SK-N-MC (cell line): Measurements from ENCODE around the gene KCNJ9.

Source experiments
- DNase-seq: peaks from one replicate; pipeline ENCODE4 v3.0.0-alpha.2; 2011; ENCODE audit warnings: low read depth, low spot score
- H3K27ac ChIP-seq: fragments of 200-600 bp; sonication (generic); 2 replicates; pipeline ENCODE4 v1.5.1; 2016; ENCODE audit warnings: mixed run types
- H3K36me3 ChIP-seq: fragments of 200-600 bp; sonication (generic); 2 replicates; pipeline ENCODE4 v1.6.1; 2017; ENCODE audit warnings: antibody characterized with exemption, low read length, mixed read lengths; ENCODE audit not compliant: insufficient read depth
- H3K4me3 ChIP-seq: fragments of 200-600 bp; sonication (generic); 2 replicates; pipeline ENCODE4 v1.5.1; 2016
- H3K9ac ChIP-seq: fragments of 200-600 bp; sonication (generic); 2 replicates; pipeline ENCODE4 v1.8.0; 2017; ENCODE audit warnings: mixed run types, mixed read lengths; ENCODE audit not compliant: insufficient read length
- H3K9me3 ChIP-seq: fragments of 200-600 bp; sonication (generic); 2 replicates; pipeline ENCODE4 v1.6.1; 2017; ENCODE audit warnings: low read depth, mild to moderate bottlenecking, antibody characterized with exemption, low read length, moderate library complexity, mixed read lengths
- EZH2 ChIP-seq: fragments of 200-600 bp; sonication (generic); IDR thresholded peaks from one replicate; pipeline ENCODE4 v1.6.1; 2017; ENCODE audit warnings: antibody characterized with exemption
- FOXP2 ChIP-seq: optimal IDR thresholded peaks from 2 replicates; pipeline ENCODE3; 2011; ENCODE audit warnings: mild to moderate bottlenecking, moderate library complexity; ENCODE audit not compliant: insufficient read depth; ENCODE audit errors: extremely low read length, control extremely low read depth
- POLR2AphosphoS5 ChIP-seq: IDR thresholded peaks from 2 replicates; pipeline ENCODE4 v1.6.1; 2012; ENCODE audit warnings: mild to moderate bottlenecking, low read depth, low read length, borderline replicate concordance

Gene KCNJ9

GRCh38 chr1:160075836-160076235, 5.5 kb upstream of the KCNJ9 start:
- no peak overlapping the region for H3K9ac ChIP-seq
- H3K9me3 ChIP-seq = no peaks in the 10 kb centered on the region
- H3K36me3 ChIP-seq = no peaks in the 10 kb centered on the region
- no peak for TF ChIP-seq EZH2
- no peak for TF ChIP-seq POLR2AphosphoS5
- TF ChIP-seq FOXP2 = no peak
- no peak for DNase-seq
- no peak overlapping the region for H3K4me3 ChIP-seq
- no peak overlapping the region for H3K27ac ChIP-seq

- no peak for DNase-seq
- no peaks in the 10 kb centered on the region for H3K9me3 ChIP-seq
- H3K27ac ChIP-seq = no peak overlapping the region
- TF ChIP-seq FOXP2 = no peak
- TF ChIP-seq POLR2AphosphoS5 = no peak
- no peak for TF ChIP-seq EZH2
- H3K9ac ChIP-seq = no peak overlapping the region
- no peak overlapping the region for H3K4me3 ChIP-seq
- no peaks in the 10 kb centered on the region for H3K36me3 ChIP-seq
Observed at GRCh38 chr1:160076295-160076694, 5.0 kb upstream of the KCNJ9 start.

GRCh38 chr1:160077486-160077885, 3.9 kb upstream of the KCNJ9 start:
- no peak for DNase-seq
- Histone ChIP-seq H3K4me3 (no peak overlapping the region), H3K9ac (no peak overlapping the region), H3K36me3 (no peaks in the 10 kb centered on the region), H3K9me3 (no peaks in the 10 kb centered on the region), H3K27ac (no peak overlapping the region)
- no peak for TF ChIP-seq FOXP2
- TF ChIP-seq EZH2 = no peak

GRCh38 chr1:160078512-160079195, 2.7 kb upstream of the KCNJ9 start:
- Histone ChIP-seq H3K36me3 (no peaks in the 10 kb centered on the region), H3K9ac (no peak overlapping the region), H3K9me3 (no peaks in the 10 kb centered on the region), H3K27ac (no peak overlapping the region), H3K4me3 (no peak overlapping the region)
- TF ChIP-seq EZH2 (no peak), FOXP2 (no peak), POLR2AphosphoS5 (no peak)
- no peak for DNase-seq

- DNase-seq = no peak
- Histone ChIP-seq H3K4me3 (no peak overlapping the region), H3K27ac (no peak overlapping the region), H3K36me3 (no peaks in the 10 kb centered on the region), H3K9me3 (no peaks in the 10 kb centered on the region), H3K9ac (no peak overlapping the region)
- TF ChIP-seq FOXP2 (no peak), EZH2 (no peak)
Observed at GRCh38 chr1:160079448-160079847, 1.9 kb upstream of the KCNJ9 start.

- Histone ChIP-seq H3K9ac (no peak overlapping the region), H3K4me3 (no peak overlapping the region), H3K36me3 (no peaks in the 10 kb centered on the region), H3K27ac (no peak overlapping the region), H3K9me3 (no peaks in the 10 kb centered on the region)
- no peak for TF ChIP-seq FOXP2
- TF ChIP-seq POLR2AphosphoS5 = no peak
- no peak for TF ChIP-seq EZH2
- DNase-seq = no peak
Observed at GRCh38 chr1:160080381-160081100, 797 bp upstream of the KCNJ9 start.

- no peak for TF ChIP-seq POLR2AphosphoS5
- no peak for TF ChIP-seq EZH2
- no peak for TF ChIP-seq FOXP2
- no peak for DNase-seq
- H3K9ac ChIP-seq = no peak overlapping the region
- H3K4me3 ChIP-seq = no peak overlapping the region
- no peak overlapping the region for H3K27ac ChIP-seq
- H3K9me3 ChIP-seq = no peaks in the 10 kb centered on the region
- H3K36me3 ChIP-seq = no peaks in the 10 kb centered on the region
Observed at GRCh38 chr1:160082487-160082886, 1.1 kb downstream of the KCNJ9 start.

GRCh38 chr1:160082926-160083325, 1.6 kb downstream of the KCNJ9 start:
- H3K9me3 ChIP-seq = no peaks in the 10 kb centered on the region
- TF ChIP-seq FOXP2 (no peak), POLR2AphosphoS5 (no peak), EZH2 (no peak)
- no peak for DNase-seq
- H3K27ac ChIP-seq = no peak overlapping the region
- no peaks in the 10 kb centered on the region for H3K36me3 ChIP-seq
- H3K9ac ChIP-seq = no peak overlapping the region
- H3K4me3 ChIP-seq = no peak overlapping the region
